ENCODE data around the gene USP5.

- TF ChIP-seq CTCF (IDR thresholded peaks at IDR 0.05; ENCODE audit: control extremely low read depth in 1 of 3, insufficient read depth in 1 of 3, low read depth in 1 of 3, low read length in 3 of 3), result no peak
- no peak for TF ChIP-seq JUND (IDR thresholded peaks at IDR 0.05; ENCODE audit: low read length)
- TF ChIP-seq RAD21 (IDR thresholded peaks at IDR 0.05 in 1 of 2, conservative IDR thresholded peaks at IDR 0.05 in 1 of 2; ENCODE audit: low read depth in 2 of 2, low read length in 2 of 2), result no peak
- no peak for TF ChIP-seq POLR2A (IDR thresholded peaks at IDR 0.05; ENCODE audit: control extremely low read depth in 1 of 2, low read depth in 2 of 2, low read length in 2 of 2)
- TF ChIP-seq BACH1 (IDR thresholded peaks at IDR 0.05; ENCODE audit: low read length), result no peak
These were observed 11.6 kb upstream of the USP5 start for GRCh38 chr12:6840330-6840729.

All from H1 (cell line).